ENCODE measurements around the gene ZDHHC3. TPM values are rescaled to one million over a fixed set of nuclear protein-coding genes. Genes with fewer than 3 reads are reported as not detected.
"Not testable (repeated sequence)": the region's sequence is repeated elsewhere in the genome, so short reads cannot be mapped to it uniquely, and the experiment has no call there.

ZDHHC3 gene
- total RNA-seq, 1 donor from 2014 or later: 35.6 TPM

GRCh38 chr3:44970926-44971490 lies 5.0 kb downstream of the ZDHHC3 start:
- no peak for ATAC-seq (ENCODE audit: poor library complexity)
- DNase-seq: no peak
- intact Hi-C loops (cut with DNase I): no loop called here

GRCh38 chr3:44969828-44970179 lies 6.2 kb downstream of the ZDHHC3 start:
- DNase-seq (no peak), ATAC-seq (ENCODE audit: poor library complexity) (no peak)
- intact Hi-C loops (cut with DNase I): no loop called here

- DNase-seq (no peak), ATAC-seq (ENCODE audit: poor library complexity) (peak; percentile 10)
- intact Hi-C loops (cut with DNase I): no loop called here
Measured at GRCh38 chr3:44969154-44969827, 6.7 kb downstream of the ZDHHC3 start.

GRCh38 chr3:44968447-44968858 lies 7.5 kb downstream of the ZDHHC3 start:
- intact Hi-C loops (cut with DNase I): no loop called here
- no peak for ATAC-seq (ENCODE audit: poor library complexity)

GRCh38 chr3:44966795-44967278 lies 9.1 kb downstream of the ZDHHC3 start:
- no peak for DNase-seq
- intact Hi-C loops (cut with DNase I): no loop called here
- ATAC-seq (ENCODE audit: poor library complexity): no peak

More at GRCh38 chr3:44968447-44968858, 7.5 kb downstream of the ZDHHC3 start:
- no peak for DNase-seq

GRCh38 chr3:44965165-44965564 lies 10.8 kb downstream of the ZDHHC3 start:
- DNase-seq (no peak), ATAC-seq (ENCODE audit: poor library complexity) (no peak)
- intact Hi-C loops (cut with DNase I): no loop called here

- intact Hi-C loops (cut with DNase I): no loop called here
- DNase-seq (no peak), ATAC-seq (ENCODE audit: poor library complexity) (no peak)
Measured at GRCh38 chr3:44963571-44964325, 12.2 kb downstream of the ZDHHC3 start.

- no peak for ATAC-seq (ENCODE audit: poor library complexity)
- intact Hi-C loops (cut with DNase I): no loop called here
- DNase-seq: no peak
Measured at GRCh38 chr3:44962621-44963393, 13.2 kb downstream of the ZDHHC3 start.

GRCh38 chr3:44961888-44962287 lies 14.1 kb downstream of the ZDHHC3 start:
- DNase-seq: no peak
- intact Hi-C loops (cut with DNase I): no loop called here
- no peak for ATAC-seq (ENCODE audit: poor library complexity)

GRCh38 chr3:44960387-44961026 lies 15.5 kb downstream of the ZDHHC3 start:
- ATAC-seq (ENCODE audit: poor library complexity) (no peak), DNase-seq (no peak)
- intact Hi-C loops (cut with DNase I): no loop called here

- no peak for ATAC-seq (ENCODE audit: poor library complexity)
- no peak for DNase-seq
- intact Hi-C loops (cut with DNase I): no loop called here
Measured at GRCh38 chr3:44958386-44958785, 17.6 kb downstream of the ZDHHC3 start.

- intact Hi-C loops (cut with DNase I): no loop called here
- DNase-seq: no peak
- no peak for ATAC-seq (ENCODE audit: poor library complexity)
Measured at GRCh38 chr3:44957986-44958385, 18.0 kb downstream of the ZDHHC3 start.

- DNase-seq (no peak), ATAC-seq (ENCODE audit: poor library complexity) (no peak)
- intact Hi-C loops (cut with DNase I): no loop called here
Measured at GRCh38 chr3:44955917-44956316, 20.1 kb downstream of the ZDHHC3 start.

- DNase-seq (no peak), ATAC-seq (ENCODE audit: poor library complexity) (peak; percentile 29)
- intact Hi-C loops (cut with DNase I): no loop called here
Measured at GRCh38 chr3:44954962-44955361, 21.0 kb downstream of the ZDHHC3 start.

- ATAC-seq (ENCODE audit: poor library complexity) (no peak), DNase-seq (no peak)
- intact Hi-C loops (cut with DNase I): no loop called here
Measured at GRCh38 chr3:44954304-44954703, 21.7 kb downstream of the ZDHHC3 start.

- no peak for ATAC-seq (ENCODE audit: poor library complexity)
- intact Hi-C loops (cut with DNase I): no loop called here
Measured at GRCh38 chr3:44952689-44953088, 23.3 kb downstream of the ZDHHC3 start.

GRCh38 chr3:44950275-44950734 lies 25.7 kb downstream of the ZDHHC3 start:
- intact Hi-C loops (cut with DNase I): no loop called here
- DNase-seq (no peak), ATAC-seq (ENCODE audit: poor library complexity) (no peak)

More at GRCh38 chr3:44952689-44953088, 23.3 kb downstream of the ZDHHC3 start:
- no peak for DNase-seq

GRCh38 chr3:44949770-44950169 lies 26.2 kb downstream of the ZDHHC3 start:
- DNase-seq; intact Hi-C loops (cut with DNase I); ATAC-seq (ENCODE audit: poor library complexity): not testable (repeated sequence)

GRCh38 chr3:44948239-44948638 lies 27.7 kb downstream of the ZDHHC3 start:
- ATAC-seq (ENCODE audit: poor library complexity) (no peak), DNase-seq (no peak)
- intact Hi-C loops (cut with DNase I): no loop called here

Data from Right ventricle myocardium superior (tissue), 1 donor.